Fibroblast of the conjunctiva (primary cell): Measurements from ENCODE around the gene ASPN.

Experiments used
- DNase-seq: peaks from one replicate; pipeline ENCODE4 v3.0.0-alpha.2; 2010; ENCODE audit warnings: low read depth

ASPN gene

GRCh38 chr9:92504881-92505280 lies 22.6 kb upstream of the ASPN start:
- no peak for DNase-seq

- no peak for DNase-seq
These were observed 20.9 kb upstream of the ASPN start for GRCh38 chr9:92503156-92503555.

- peak; percentile 42 for DNase-seq
These were observed 19.5 kb upstream of the ASPN start for GRCh38 chr9:92501671-92502393.

- no peak for DNase-seq
These were observed 18.4 kb upstream of the ASPN start for GRCh38 chr9:92500725-92501124.

GRCh38 chr9:92499701-92500100 lies 17.4 kb upstream of the ASPN start:
- DNase-seq: no peak

- DNase-seq: no peak
These were observed 14.3 kb upstream of the ASPN start for GRCh38 chr9:92496396-92497176.

GRCh38 chr9:92494856-92495255 lies 12.6 kb upstream of the ASPN start:
- no peak for DNase-seq

- no peak for DNase-seq
These were observed 11.6 kb upstream of the ASPN start for GRCh38 chr9:92493749-92494387.

- no peak for DNase-seq
These were observed 10.6 kb upstream of the ASPN start for GRCh38 chr9:92492781-92493401.

- no peak for DNase-seq
These were observed 6.6 kb upstream of the ASPN start for GRCh38 chr9:92488681-92489550.

GRCh38 chr9:92486371-92486770 lies 4.1 kb upstream of the ASPN start:
- no peak for DNase-seq

GRCh38 chr9:92484563-92484962 lies 2.3 kb upstream of the ASPN start:
- DNase-seq: no peak

- DNase-seq: no peak
These were observed 1.6 kb upstream of the ASPN start for GRCh38 chr9:92483627-92484545.

- no peak for DNase-seq
These were observed 499 bp upstream of the ASPN start for GRCh38 chr9:92482805-92483204.

- no peak for DNase-seq
These were observed 1.2 kb downstream of the ASPN start for GRCh38 chr9:92480986-92481633.

- no peak for DNase-seq
These were observed 2.0 kb downstream of the ASPN start for GRCh38 chr9:92480291-92480771.

GRCh38 chr9:92479346-92479745 lies 3.0 kb downstream of the ASPN start:
- no peak for DNase-seq

- DNase-seq: no peak
These were observed 3.5 kb downstream of the ASPN start for GRCh38 chr9:92478783-92479182.

GRCh38 chr9:92476962-92477361 lies 5.3 kb downstream of the ASPN start:
- no peak for DNase-seq

- DNase-seq: no peak
These were observed 7.7 kb downstream of the ASPN start for GRCh38 chr9:92474587-92474986.
